ENCODE measurements around the gene RBMS1.

GRCh38 chr2:160379399-160379798, 114.2 kb downstream of the RBMS1 start:
- TF ChIP-seq, protein P1, sequence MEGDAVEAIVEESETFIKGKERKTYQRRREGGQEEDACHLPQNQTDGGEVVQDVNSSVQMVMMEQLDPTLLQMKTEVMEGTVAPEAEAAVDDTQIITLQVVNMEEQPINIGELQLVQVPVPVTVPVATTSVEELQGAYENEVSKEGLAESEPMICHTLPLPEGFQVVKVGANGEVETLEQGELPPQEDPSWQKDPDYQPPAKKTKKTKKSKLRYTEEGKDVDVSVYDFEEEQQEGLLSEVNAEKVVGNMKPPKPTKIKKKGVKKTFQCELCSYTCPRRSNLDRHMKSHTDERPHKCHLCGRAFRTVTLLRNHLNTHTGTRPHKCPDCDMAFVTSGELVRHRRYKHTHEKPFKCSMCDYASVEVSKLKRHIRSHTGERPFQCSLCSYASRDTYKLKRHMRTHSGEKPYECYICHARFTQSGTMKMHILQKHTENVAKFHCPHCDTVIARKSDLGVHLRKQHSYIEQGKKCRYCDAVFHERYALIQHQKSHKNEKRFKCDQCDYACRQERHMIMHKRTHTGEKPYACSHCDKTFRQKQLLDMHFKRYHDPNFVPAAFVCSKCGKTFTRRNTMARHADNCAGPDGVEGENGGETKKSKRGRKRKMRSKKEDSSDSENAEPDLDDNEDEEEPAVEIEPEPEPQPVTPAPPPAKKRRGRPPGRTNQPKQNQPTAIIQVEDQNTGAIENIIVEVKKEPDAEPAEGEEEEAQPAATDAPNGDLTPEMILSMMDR (IDR thresholded peaks at IDR 0.05), result no peak
- no peak for TF ChIP-seq POLR2A (IDR thresholded peaks at IDR 0.05)
